OCI-LY1 (cell line): ENCODE results near the gene ADAT3.

Experiments used
- H2AFZ ChIP-seq: fragments of 200-600 bp; sonication (generic), shearing (Covaris generic); 2 replicates; pipeline ENCODE4 v1.6.0; 2014; ENCODE audit warnings: antibody characterized with exemption, mild to moderate bottlenecking, low read length
- H3F3A ChIP-seq: fragments of 200-600 bp; sonication (generic), shearing (Covaris generic); 2 replicates; pipeline ENCODE4 v1.6.0; 2014; ENCODE audit warnings: mild to moderate bottlenecking, antibody characterized with exemption, low read length, moderate library complexity; ENCODE audit not compliant: insufficient read depth
- H3K27ac ChIP-seq: fragments of 200-600 bp; sonication (generic); 2 replicates; pipeline ENCODE4 v1.5.1; 2014; ENCODE audit warnings: low read length, mixed run types, mild to moderate bottlenecking, low read depth; ENCODE audit not compliant: poor library complexity, severe bottlenecking
- H3K27me3 ChIP-seq: fragments of 200-600 bp; sonication (generic); 2 replicates; pipeline ENCODE4 v1.6.0; 2014; ENCODE audit warnings: antibody characterized with exemption, mild to moderate bottlenecking, low read length, moderate library complexity; ENCODE audit not compliant: insufficient read depth
- H3K36me3 ChIP-seq: fragments of 200-600 bp; sonication (generic); 2 replicates; pipeline ENCODE4 v1.6.1; 2014; ENCODE audit warnings: mild to moderate bottlenecking, antibody characterized with exemption, low read length, moderate library complexity, mixed read lengths; ENCODE audit not compliant: insufficient read depth
- H3K4me1 ChIP-seq: fragments of 200-600 bp; sonication (generic); 2 replicates; pipeline ENCODE4 v1.5.1; 2014; ENCODE audit warnings: mild to moderate bottlenecking, low read length, moderate library complexity; ENCODE audit not compliant: insufficient read depth, severe bottlenecking
- H3K4me2 ChIP-seq: fragments of 200-600 bp; sonication (generic), shearing (Covaris generic); 2 replicates; pipeline ENCODE4 v1.6.1; 2014; ENCODE audit warnings: low read length
- H3K4me3 ChIP-seq: fragments of 200-600 bp; sonication (generic); 2 replicates; pipeline ENCODE4 v1.5.1; 2014; ENCODE audit warnings: low read length, low read depth, mild to moderate bottlenecking, mixed read lengths; ENCODE audit not compliant: poor library complexity, severe bottlenecking
- H3K79me2 ChIP-seq: fragments of 200-600 bp; shearing (Covaris generic); 2 replicates; pipeline ENCODE4 v1.6.1; 2016; ENCODE audit warnings: mixed run types, low read length, mixed read lengths; ENCODE audit not compliant: insufficient read depth
- H3K9ac ChIP-seq: fragments of 200-600 bp; sonication (generic), shearing (Covaris generic); 2 replicates; pipeline ENCODE4 v1.6.1; 2014; ENCODE audit warnings: mild to moderate bottlenecking, low read length, mixed read lengths
- H3K9me2 ChIP-seq: fragments of 200-600 bp; sonication (generic), shearing (Covaris generic); 2 replicates; pipeline ENCODE4 v1.6.1; 2014; ENCODE audit warnings: low read depth, mild to moderate bottlenecking, low read length, mixed read lengths
- H3K9me3 ChIP-seq: fragments of 200-600 bp; shearing (Covaris generic); 2 replicates; pipeline ENCODE4 v1.6.1; 2014; ENCODE audit warnings: low read length, mixed read lengths
- H4K20me1 ChIP-seq: fragments of 200-600 bp; sonication (generic), shearing (Covaris generic); 2 replicates; pipeline ENCODE4 v1.6.0; 2016; ENCODE audit warnings: mild to moderate bottlenecking, low read length; ENCODE audit not compliant: insufficient read depth
- EZH2 ChIP-seq: fragments of 200-600 bp; sonication (generic), shearing (Covaris generic); IDR thresholded peaks from 2 replicates; pipeline ENCODE4 v1.8.0; 2017; ENCODE audit warnings: borderline replicate concordance, mixed run types, mild to moderate bottlenecking, antibody characterized with exemption, low read length, moderate library complexity, mixed read lengths
- TF ChIP-seq, protein P1 (sequence below): fragments of 200-600 bp; sonication (generic), shearing (Covaris generic); IDR thresholded peaks from 2 replicates; pipeline ENCODE4 v1.5.1; 2017; ENCODE audit warnings: mild to moderate bottlenecking, antibody characterized with exemption, low read length, moderate library complexity, mixed read lengths

ADAT3 gene

DNA sequence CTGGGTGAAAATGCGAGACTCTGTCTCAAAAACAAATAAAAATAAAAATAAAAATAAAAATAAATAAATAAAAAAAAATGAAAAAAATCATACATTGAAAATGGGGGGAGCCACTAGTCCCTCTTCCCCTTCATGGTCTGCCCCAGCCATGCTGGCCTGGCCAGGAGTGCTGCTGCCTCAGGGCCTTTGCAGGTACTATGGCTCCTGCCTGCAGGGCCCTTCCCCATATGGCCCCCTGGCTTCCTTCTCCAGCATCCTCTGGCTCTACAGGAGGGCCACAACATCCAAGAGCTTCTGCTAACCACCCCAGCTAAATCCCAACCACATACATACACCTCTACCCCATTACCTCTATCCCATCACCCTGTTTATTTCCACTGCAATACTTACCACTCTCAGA, 15.3 kb upstream of the ADAT3 start:
- H3K9me2 ChIP-seq, result no peaks in the 10 kb centered on the region
- peaks cover 9% of the 10 kb centered on the region for H3K4me1 ChIP-seq
- H3K9me3 ChIP-seq, result no peaks in the 10 kb centered on the region
- H3K27me3 ChIP-seq, result no peaks in the 10 kb centered on the region
- H3K9ac ChIP-seq, result no peak overlapping the region
- no peak for TF ChIP-seq EZH2
- TF ChIP-seq, protein P1, sequence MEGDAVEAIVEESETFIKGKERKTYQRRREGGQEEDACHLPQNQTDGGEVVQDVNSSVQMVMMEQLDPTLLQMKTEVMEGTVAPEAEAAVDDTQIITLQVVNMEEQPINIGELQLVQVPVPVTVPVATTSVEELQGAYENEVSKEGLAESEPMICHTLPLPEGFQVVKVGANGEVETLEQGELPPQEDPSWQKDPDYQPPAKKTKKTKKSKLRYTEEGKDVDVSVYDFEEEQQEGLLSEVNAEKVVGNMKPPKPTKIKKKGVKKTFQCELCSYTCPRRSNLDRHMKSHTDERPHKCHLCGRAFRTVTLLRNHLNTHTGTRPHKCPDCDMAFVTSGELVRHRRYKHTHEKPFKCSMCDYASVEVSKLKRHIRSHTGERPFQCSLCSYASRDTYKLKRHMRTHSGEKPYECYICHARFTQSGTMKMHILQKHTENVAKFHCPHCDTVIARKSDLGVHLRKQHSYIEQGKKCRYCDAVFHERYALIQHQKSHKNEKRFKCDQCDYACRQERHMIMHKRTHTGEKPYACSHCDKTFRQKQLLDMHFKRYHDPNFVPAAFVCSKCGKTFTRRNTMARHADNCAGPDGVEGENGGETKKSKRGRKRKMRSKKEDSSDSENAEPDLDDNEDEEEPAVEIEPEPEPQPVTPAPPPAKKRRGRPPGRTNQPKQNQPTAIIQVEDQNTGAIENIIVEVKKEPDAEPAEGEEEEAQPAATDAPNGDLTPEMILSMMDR, result no peak
- H3K79me2 ChIP-seq, result peaks cover under 1% of the 10 kb centered on the region; the same call in 1 of the 2 replicates
- H3K4me3 ChIP-seq, result no peak overlapping the region
- H2AFZ ChIP-seq, result no peak overlapping the region
- H4K20me1 ChIP-seq, result no peaks in the 10 kb centered on the region
- H3K27ac ChIP-seq, result no peak overlapping the region
- H3F3A ChIP-seq, result no peaks in the 10 kb centered on the region; the same call in 1 of the 2 replicates
- no peaks in the 10 kb centered on the region for H3K36me3 ChIP-seq
- no peak overlapping the region for H3K4me2 ChIP-seq

DNA sequence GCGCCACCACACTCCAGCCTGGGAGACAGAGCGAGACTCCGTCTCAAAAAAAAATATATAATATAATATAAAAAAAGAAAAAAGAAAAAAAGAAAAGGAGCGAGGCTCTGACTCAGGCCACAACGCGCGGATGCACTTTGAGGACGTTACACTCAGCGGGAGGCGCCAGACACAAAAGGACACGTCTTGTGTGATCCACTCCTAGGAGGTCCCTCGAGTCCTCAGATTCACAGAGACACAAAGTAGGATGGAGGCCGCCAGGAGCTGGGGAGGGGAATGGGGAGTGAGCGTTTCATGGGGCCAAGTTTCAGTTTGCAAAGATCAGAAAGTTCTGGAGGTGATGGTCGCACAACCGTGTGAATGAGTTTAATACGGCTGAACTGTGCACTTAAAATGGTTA, 11.4 kb upstream of the ADAT3 start:
- H3K9me2 ChIP-seq, result no peaks in the 10 kb centered on the region

DNA sequence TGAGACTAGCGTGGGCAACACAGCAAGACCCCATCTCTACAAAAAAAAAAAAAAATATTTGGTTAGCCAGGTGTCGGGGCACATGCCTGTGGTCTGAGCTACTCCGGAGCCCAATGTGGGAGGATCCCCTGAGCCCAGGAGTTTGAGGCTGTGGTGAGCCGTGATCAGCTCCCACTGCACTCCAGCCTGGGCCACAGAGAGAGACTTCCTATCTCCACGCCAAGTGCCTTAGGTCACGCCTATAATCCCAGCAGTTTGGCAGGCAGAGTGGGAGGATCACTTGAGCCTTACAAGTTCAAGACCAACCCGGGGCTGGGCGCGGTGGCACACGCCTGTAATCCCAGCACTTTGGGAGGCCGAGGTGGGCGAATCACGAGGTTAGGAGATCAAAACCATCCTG, 8.7 kb upstream of the ADAT3 start:
- Histone ChIP-seq H3K9me3 (no peaks in the 10 kb centered on the region), H3K4me2 (no peak overlapping the region), H3K27me3 (no peaks in the 10 kb centered on the region), H3K79me2 (no peaks in the 10 kb centered on the region), H3K36me3 (no peaks in the 10 kb centered on the region), H3K27ac (no peak overlapping the region), H3K9me2 (no peaks in the 10 kb centered on the region), H3K9ac (no peak overlapping the region), H4K20me1 (no peaks in the 10 kb centered on the region), H2AFZ (no peak overlapping the region), H3F3A (no peaks in the 10 kb centered on the region; the same call in 1 of the 2 replicates), H3K4me3 (no peak overlapping the region), H3K4me1 (peaks cover 25% of the 10 kb centered on the region)
- TF ChIP-seq, protein P1, result no peak
- no peak for TF ChIP-seq EZH2

More for the DNA sequence above, 11.4 kb upstream of the ADAT3 start:
- Histone ChIP-seq H3K27me3 (no peaks in the 10 kb centered on the region), H3K4me2 (no peak overlapping the region), H3K9me3 (no peaks in the 10 kb centered on the region), H4K20me1 (no peaks in the 10 kb centered on the region), H3K36me3 (no peaks in the 10 kb centered on the region), H2AFZ (no peak overlapping the region), H3K9ac (no peak overlapping the region), H3K4me1 (peaks cover 25% of the 10 kb centered on the region), H3K79me2 (no peaks in the 10 kb centered on the region), H3K4me3 (no peak overlapping the region), H3F3A (no peaks in the 10 kb centered on the region; the same call in 1 of the 2 replicates), H3K27ac (no peak overlapping the region)
- TF ChIP-seq, protein P1, result no peak
- no peak for TF ChIP-seq EZH2
